GM23338 (cell line): ENCODE measurements around the gene STON2. TPM values are rescaled to one million over a fixed set of nuclear protein-coding genes. Genes with fewer than 3 reads are reported as not detected.

ENCODE experiments used
- ATAC-seq: fragments of 200-7000 bp; cut with Tn5 transposase; 3 replicates; pipeline ENCODE4 v1.9.1; 2020
- DNase-seq: peaks from one replicate; pipeline ENCODE4 v3.0.0-alpha.2; 2015; ENCODE audit warnings: low spot score
- H2AFZ ChIP-seq: fragments of 200-600 bp; sonication (generic); 2 replicates; pipeline ENCODE4 v1.8.0; 2016; ENCODE audit warnings: antibody characterized with exemption, mild to moderate bottlenecking, moderate library complexity
- H3F3A ChIP-seq: fragments of 200-600 bp; sonication (generic); replicated peaks from 2 replicates; pipeline ENCODE4 v1.8.0; 2017; ENCODE audit warnings: antibody characterized with exemption, mixed run types, low read depth
- H3K27ac ChIP-seq: fragments of 200-600 bp; sonication (generic); 2 replicates; pipeline ENCODE4 v1.6.1; 2016; ENCODE audit warnings: low read depth
- H3K27me3 ChIP-seq: fragments of 200-600 bp; sonication (generic); 2 replicates; pipeline ENCODE4 v1.8.0; 2016; ENCODE audit warnings: mild to moderate bottlenecking, mixed run types, moderate library complexity; ENCODE audit not compliant: insufficient read depth
- H3K36me3 ChIP-seq: fragments of 200-600 bp; sonication (generic); 2 replicates; pipeline ENCODE4 v1.8.0; 2016; ENCODE audit warnings: mild to moderate bottlenecking; ENCODE audit not compliant: insufficient read depth
- H3K4me1 ChIP-seq: fragments of 200-600 bp; sonication (generic); 2 replicates; pipeline ENCODE4 v1.8.0; 2016; ENCODE audit warnings: mild to moderate bottlenecking, moderate library complexity; ENCODE audit not compliant: insufficient read depth
- H3K4me2 ChIP-seq: fragments of 200-600 bp; sonication (generic); 2 replicates; pipeline ENCODE4 v1.7.1; 2017; ENCODE audit warnings: mixed run types
- H3K4me3 ChIP-seq: fragments of 200-600 bp; sonication (generic); 2 replicates; pipeline ENCODE4 v1.6.1; 2016; ENCODE audit warnings: mixed run types
- H3K79me2 ChIP-seq: fragments of 200-600 bp; sonication (generic); replicated peaks from 2 replicates; pipeline ENCODE4 v1.8.0; 2017; ENCODE audit warnings: mild to moderate bottlenecking; ENCODE audit not compliant: insufficient read depth
- H3K9me2 ChIP-seq: fragments of 200-600 bp; sonication (generic); 2 replicates; pipeline ENCODE4 v1.8.0; 2017; ENCODE audit not compliant: insufficient read depth
- H4K20me1 ChIP-seq: fragments of 200-600 bp; sonication (generic); replicated peaks from 2 replicates; pipeline ENCODE4 v1.8.0; 2017; ENCODE audit warnings: mild to moderate bottlenecking; ENCODE audit not compliant: insufficient read depth
- H3K27ac Mint-ChIP-seq: 2 replicates; pipeline ENCODE4 v1.8.0; 2020; ENCODE audit warnings: inconsistent platforms, mild to moderate bottlenecking, moderate library complexity, mixed read lengths
- H3K27me3 Mint-ChIP-seq: 3 replicates; pipeline ENCODE4 v1.8.0; 2022; ENCODE audit warnings: low read depth, mild to moderate bottlenecking, moderate library complexity, mixed read lengths, inconsistent platforms; ENCODE audit not compliant: insufficient read depth, poor library complexity
- H3K36me3 Mint-ChIP-seq: 3 replicates; pipeline ENCODE4 v1.8.0; 2021; ENCODE audit warnings: low read depth, mild to moderate bottlenecking, inconsistent platforms, moderate library complexity, mixed read lengths
- H3K4me1 Mint-ChIP-seq: 3 replicates; pipeline ENCODE4 v1.8.0; 2020; ENCODE audit warnings: mild to moderate bottlenecking, inconsistent platforms, mixed read lengths
- H3K4me3 Mint-ChIP-seq: 3 replicates; pipeline ENCODE4 v1.8.0; 2021; ENCODE audit warnings: moderate library complexity, mild to moderate bottlenecking, inconsistent platforms, mixed read lengths
- H3K9me3 Mint-ChIP-seq: 3 replicates; pipeline ENCODE4 v1.8.0; 2020; ENCODE audit warnings: moderate library complexity, mild to moderate bottlenecking, inconsistent platforms, mixed read lengths
- CREB1 ChIP-seq: fragments of 250-450 bp; sonication (Bioruptor Pico); IDR thresholded peaks from 2 replicates; pipeline ENCODE4 v1.5.0; 2020; ENCODE audit warnings: low read depth, mild to moderate bottlenecking, moderate library complexity
- ETS1 ChIP-seq: IDR thresholded peaks from 2 replicates; pipeline ENCODE4 v1.6.1; 2016; ENCODE audit warnings: antibody characterized with exemption
- EZH2phosphoT487 ChIP-seq: fragments of 200-600 bp; sonication (generic); IDR thresholded peaks from one replicate; pipeline ENCODE4 v1.8.1; 2018; ENCODE audit warnings: antibody characterized with exemption; ENCODE audit not compliant: unreplicated experiment
- JUNB ChIP-seq: IDR thresholded peaks from one replicate; pipeline ENCODE4 v1.6.1; 2016; ENCODE audit warnings: antibody characterized with exemption; ENCODE audit not compliant: unreplicated experiment
- NANOG ChIP-seq: IDR thresholded peaks from 2 replicates; pipeline ENCODE4 v1.6.1; 2016; ENCODE audit warnings: antibody characterized with exemption, borderline replicate concordance
- POLR2AphosphoS5 ChIP-seq: IDR thresholded peaks from 2 replicates; pipeline ENCODE4 v1.6.1; 2016; ENCODE audit warnings: antibody characterized with exemption, low read depth
- REST ChIP-seq: IDR thresholded peaks from one replicate; pipeline ENCODE4 v1.6.1; 2018; ENCODE audit warnings: antibody characterized with exemption; ENCODE audit not compliant: unreplicated experiment
- STAT1 ChIP-seq: IDR thresholded peaks from one replicate; pipeline ENCODE4 v1.6.1; 2016; ENCODE audit warnings: antibody characterized with exemption; ENCODE audit not compliant: unreplicated experiment
- ZNF331 ChIP-seq: fragments of 250-450 bp; sonication (Bioruptor Pico); IDR thresholded peaks from 2 replicates; pipeline ENCODE4 v1.5.0; 2020; ENCODE audit warnings: low read depth, mild to moderate bottlenecking, moderate library complexity
- ZNF462 ChIP-seq: fragments of 250-450 bp; sonication (Bioruptor Pico); IDR thresholded peaks from 2 replicates; pipeline ENCODE4 v1.5.0; 2020; ENCODE audit warnings: mild to moderate bottlenecking, moderate library complexity
- polyA plus RNA-seq: library from polyadenylated mRNA; unstranded; fragments of >200 nt; fragmentation: Nextera tagmentation; extraction: Ambion mirVana; gene quantifications from 2 replicates; pipeline ENCODE4 v1.2.1, GENCODE V29; 2016
- total RNA-seq: library from RNA; depleted of rRNA; stranded (reverse); fragments of >200 nt; shearing (Covaris generic); gene quantifications from 2 replicates; pipeline ENCODE4 v1.2.3, GENCODE V29; 2014

STON2 gene
- total and polyA plus RNA-seq, 2 experiments from 2014 or later, result 8.2 to 71.0 TPM

GRCh38 chr14:81388336-81388735, 11.8 kb downstream of the STON2 start:
- Histone ChIP-seq H3K36me3 (no peaks in the 10 kb centered on the region), H3K4me1 (peaks cover 29% of the 10 kb centered on the region), H3K79me2 (no peaks in the 10 kb centered on the region), H3F3A (no peaks in the 10 kb centered on the region), H3K27me3 (no peaks in the 10 kb centered on the region), H2AFZ (no peak overlapping the region), H3K4me3 (no peak overlapping the region), H3K27ac (no peak overlapping the region), H4K20me1 (no peaks in the 10 kb centered on the region), H3K4me2 (no peak overlapping the region), H3K9me2 (no peaks in the 10 kb centered on the region; the same call in 1 of the 2 replicates)
- peaks cover 39% of the 10 kb centered on the region for H3K4me1 Mint-ChIP-seq
- H3K4me3 Mint-ChIP-seq, result no peak overlapping the region
- no peak overlapping the region for H3K27ac Mint-ChIP-seq
- no peaks in the 10 kb centered on the region; the same call in 2 of the 3 replicates for H3K9me3 Mint-ChIP-seq
- ATAC-seq (no peak), DNase-seq (no peak)
- peaks cover 11% of the 10 kb centered on the region for H3K27me3 Mint-ChIP-seq
- peaks cover 22% of the 10 kb centered on the region for H3K36me3 Mint-ChIP-seq
- TF ChIP-seq JUNB (no peak), NANOG (no peak), EZH2phosphoT487 (no peak), ETS1 (no peak), POLR2AphosphoS5 (no peak), CREB1 (CRISPR knock-in tag) (no peak), REST (no peak), ZNF462 (CRISPR knock-in tag) (no peak), STAT1 (no peak), ZNF331 (CRISPR knock-in tag) (no peak)
